Osteoblast (primary cell): ENCODE results near the gene LIPG. TPM values are rescaled to one million over a fixed set of nuclear protein-coding genes. Genes with fewer than 3 reads are reported as not detected.
"Not testable (repeated sequence)": the region's sequence is repeated elsewhere in the genome, so short reads cannot be mapped to it uniquely, and the experiment has no call there.

ENCODE experiments used
- DNase-seq: peaks from one replicate; pipeline ENCODE4 v3.0.0; 2011; ENCODE audit warnings: low spot score, mixed read lengths; ENCODE audit not compliant: insufficient read length; ENCODE audit errors: missing footprints
- H2AFZ ChIP-seq: 2 replicates; pipeline ENCODE4 v1.6.0; 2011; ENCODE audit warnings: mild to moderate bottlenecking, low read length
- H3K27ac ChIP-seq: 2 replicates; pipeline ENCODE4 v1.5.1; 2011; ENCODE audit warnings: mild to moderate bottlenecking, low read depth, low read length, moderate library complexity
- H3K27me3 ChIP-seq: 2 replicates; pipeline ENCODE4 v1.6.0; 2012; ENCODE audit warnings: mild to moderate bottlenecking, control low read depth, inconsistent platforms, low read length, moderate library complexity; ENCODE audit not compliant: insufficient read depth
- H3K36me3 ChIP-seq: 2 replicates; pipeline ENCODE4 v1.5.1; 2011; ENCODE audit warnings: mild to moderate bottlenecking, low read length, control low read depth, moderate library complexity; ENCODE audit not compliant: insufficient read depth
- H3K4me1 ChIP-seq: 2 replicates; pipeline ENCODE4 v1.5.1; 2011; ENCODE audit warnings: mild to moderate bottlenecking, low read length, control low read depth, moderate library complexity; ENCODE audit not compliant: insufficient read depth
- H3K4me2 ChIP-seq: 2 replicates; pipeline ENCODE4 v1.6.0; 2011; ENCODE audit warnings: mild to moderate bottlenecking, low read length; ENCODE audit not compliant: insufficient read depth
- H3K4me3 ChIP-seq: fragments of 200-600 bp; sonication (generic); 3 replicates; pipeline ENCODE4 v1.5.1; 2012; ENCODE audit warnings: mild to moderate bottlenecking, low read length, inconsistent platforms; ENCODE audit not compliant: insufficient read depth
- H3K79me2 ChIP-seq: 2 replicates; pipeline ENCODE4 v1.6.0; 2012; ENCODE audit warnings: mild to moderate bottlenecking, low read length, control low read depth, inconsistent platforms; ENCODE audit not compliant: insufficient read depth
- H3K9me3 ChIP-seq: 2 replicates; pipeline ENCODE4 v1.5.1; 2011; ENCODE audit warnings: low read depth, low read length, control low read depth
- H4K20me1 ChIP-seq: 2 replicates; pipeline ENCODE4 v1.6.0; 2012; ENCODE audit warnings: mild to moderate bottlenecking, low read length, control low read depth; ENCODE audit not compliant: insufficient read depth
- CTCF ChIP-seq: IDR thresholded peaks from 2 replicates; pipeline ENCODE4 v1.5.1; 2011; ENCODE audit warnings: mild to moderate bottlenecking, low read depth, low read length, moderate library complexity; ENCODE audit errors: extremely low read depth
- total RNA-seq: library from RNA; depleted of rRNA; stranded (reverse); fragments of >200 nt; gene quantifications from 2 replicates; pipeline ENCODE4 v1.2.3, GENCODE V29; 2012

LIPG gene
- total RNA-seq, 1 donor: 2.2 TPM

DNA sequence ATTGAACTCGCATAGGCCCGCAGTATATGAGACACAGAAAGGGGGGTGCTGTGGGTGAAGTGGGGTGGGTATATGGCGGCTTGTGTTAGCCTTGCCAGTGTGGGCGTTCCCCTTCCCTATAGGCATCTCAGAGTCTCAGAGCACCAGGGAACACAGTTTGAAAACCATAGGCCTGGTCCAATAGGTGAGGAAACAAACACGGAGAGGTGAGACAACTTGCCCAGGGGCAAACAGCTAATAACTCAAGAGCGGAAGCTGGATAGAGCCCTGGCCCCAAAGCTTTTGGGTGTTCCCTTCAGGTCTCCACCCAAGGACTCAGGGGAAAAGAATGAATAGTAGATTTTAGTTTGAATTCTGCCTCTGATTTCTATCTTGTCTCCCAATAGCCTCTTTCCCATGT, 7.9 kb downstream of the LIPG start:
- Histone ChIP-seq H3K4me1 (peaks cover 5% of the 10 kb centered on the region), H3K4me2 (no peak overlapping the region), H3K27ac (no peak overlapping the region), H3K4me3 (no peak overlapping the region), H3K9me3 (no peaks in the 10 kb centered on the region), H2AFZ (no peak overlapping the region), H3K27me3 (peaks cover 6% of the 10 kb centered on the region), H3K36me3 (no peaks in the 10 kb centered on the region), H3K79me2 (no peaks in the 10 kb centered on the region), H4K20me1 (no peaks in the 10 kb centered on the region)
- TF ChIP-seq CTCF: no peak
- DNase-seq: no peak

- no peak for TF ChIP-seq CTCF
- H3K4me2 ChIP-seq: no peak overlapping the region
- H4K20me1 ChIP-seq: no peaks in the 10 kb centered on the region
- H3K4me3 ChIP-seq: no peak overlapping the region
- H3K9me3 ChIP-seq: no peaks in the 10 kb centered on the region
- no peak for DNase-seq
- no peak overlapping the region for H3K27ac ChIP-seq
- no peaks in the 10 kb centered on the region for H3K36me3 ChIP-seq
- no peaks in the 10 kb centered on the region for H3K79me2 ChIP-seq
- H3K4me1 ChIP-seq: peaks cover 2% of the 10 kb centered on the region
- no peak overlapping the region for H2AFZ ChIP-seq
- no peaks in the 10 kb centered on the region for H3K27me3 ChIP-seq
These were observed 9.0 kb downstream of the LIPG start for GRCh38 chr18:49570836-49571235.

GRCh38 chr18:49572611-49573345, 10.9 kb downstream of the LIPG start:
- Histone ChIP-seq H2AFZ (no peak overlapping the region), H3K27ac (no peak overlapping the region), H3K4me1 (no peaks in the 10 kb centered on the region), H3K27me3 (no peaks in the 10 kb centered on the region), H3K9me3 (no peaks in the 10 kb centered on the region), H3K79me2 (no peaks in the 10 kb centered on the region), H3K4me3 (no peak overlapping the region), H4K20me1 (no peaks in the 10 kb centered on the region), H3K36me3 (no peaks in the 10 kb centered on the region), H3K4me2 (no peak overlapping the region)
- no peak for DNase-seq
- TF ChIP-seq CTCF: no peak

GRCh38 chr18:49573835-49574234, 12.0 kb downstream of the LIPG start:
- no peaks in the 10 kb centered on the region for H4K20me1 ChIP-seq
- H3K36me3 ChIP-seq: no peaks in the 10 kb centered on the region
- H2AFZ ChIP-seq: no peak overlapping the region
- H3K27ac ChIP-seq: no peak overlapping the region
- H3K79me2 ChIP-seq: no peaks in the 10 kb centered on the region
- no peak for DNase-seq
- H3K9me3 ChIP-seq: no peaks in the 10 kb centered on the region
- no peaks in the 10 kb centered on the region for H3K27me3 ChIP-seq
- no peak for TF ChIP-seq CTCF
- H3K4me3 ChIP-seq: no peak overlapping the region
- no peak overlapping the region for H3K4me2 ChIP-seq
- no peaks in the 10 kb centered on the region for H3K4me1 ChIP-seq

DNA sequence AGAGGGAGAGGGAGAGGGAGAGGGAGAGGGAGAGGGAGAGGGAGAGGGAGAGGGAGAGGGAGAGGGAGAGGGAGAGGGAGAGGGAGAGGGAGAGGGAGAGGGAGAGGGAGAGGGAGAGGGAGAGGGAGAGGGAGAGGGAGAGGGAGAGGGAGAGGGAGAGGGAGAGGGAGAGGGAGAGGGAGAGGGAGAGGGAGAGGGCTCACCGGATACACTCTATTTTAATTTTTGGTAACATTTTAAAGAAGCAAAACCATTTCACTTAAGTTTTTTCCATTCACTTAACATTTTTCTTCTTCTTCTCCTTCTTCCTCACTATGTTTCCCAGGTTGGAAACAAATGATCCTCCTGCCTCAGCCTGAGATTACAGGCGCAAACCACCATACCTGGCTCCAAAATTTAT, 17.2 kb downstream of the LIPG start:
- H3K4me3 ChIP-seq, H3K27ac ChIP-seq, H3K9me3 ChIP-seq, H3K27me3 ChIP-seq, H3K36me3 ChIP-seq, H4K20me1 ChIP-seq, H3K79me2 ChIP-seq, DNase-seq, H2AFZ ChIP-seq, H3K4me2 ChIP-seq, H3K4me1 ChIP-seq: not testable (repeated sequence)

DNA sequence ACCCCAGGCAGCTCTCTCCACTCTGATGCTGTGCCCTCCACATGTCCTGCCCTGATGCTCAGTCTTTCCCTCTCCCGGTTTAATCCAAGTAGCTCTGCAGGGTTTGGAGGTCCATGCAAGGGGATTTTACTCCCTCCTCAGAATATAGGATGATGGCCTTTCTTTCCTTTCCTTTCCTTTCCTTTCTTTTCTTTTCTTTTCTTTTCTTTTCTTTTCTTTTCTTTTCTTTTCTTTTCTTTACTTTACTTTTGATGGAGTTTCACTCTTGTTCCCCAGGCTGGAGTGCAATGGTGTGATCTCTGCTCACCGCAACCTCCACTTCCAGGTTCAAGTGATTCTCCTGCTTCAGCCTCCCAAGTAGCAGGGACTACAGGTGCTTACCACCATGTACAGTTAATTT, 17.7 kb downstream of the LIPG start:
- H3K27me3 ChIP-seq, H3K9me3 ChIP-seq, H3K4me2 ChIP-seq, DNase-seq, H3K4me1 ChIP-seq, H3K36me3 ChIP-seq, H4K20me1 ChIP-seq, H3K4me3 ChIP-seq, H2AFZ ChIP-seq, H3K79me2 ChIP-seq, H3K27ac ChIP-seq: not testable (repeated sequence)
